Stimulated activated CD8-positive, alpha-beta memory T cell treated with anti-CD3 and anti-CD28 coated beads, Interleukin-4, amount 100 ng/mL, for 4 hours (primary cell): ENCODE measurements around the gene RNF10.
"Not testable (repeated sequence)": the region's sequence is repeated elsewhere in the genome, so short reads cannot be mapped to it uniquely, and the experiment has no call there.

Experiments
- DNase-seq, 2 donors: peaks; one replicate each; pipeline ENCODE4 v3.0.0-alpha.2; 2020; ENCODE audit warnings: low read depth in 2 of 2, low spot score in 1 of 2

The RNF10 gene

GRCh38 chr12:120611534-120611933, 77.4 kb downstream of the RNF10 start:
- not testable (repeated sequence) for DNase-seq

GRCh38 chr12:120614848-120615247, 80.7 kb downstream of the RNF10 start:
- no peak for DNase-seq

GRCh38 chr12:120617193-120617592, 83.0 kb downstream of the RNF10 start:
- not testable (repeated sequence) for DNase-seq

- not testable (repeated sequence) for DNase-seq
Observed at GRCh38 chr12:120617767-120618166, 83.6 kb downstream of the RNF10 start.

GRCh38 chr12:120618954-120619615, 84.9 kb downstream of the RNF10 start:
- no peak for DNase-seq

GRCh38 chr12:120620624-120621023, 86.5 kb downstream of the RNF10 start:
- no peak for DNase-seq

- DNase-seq, result no peak
Observed at GRCh38 chr12:120625557-120626419, 91.6 kb downstream of the RNF10 start.
